Keratinocyte (primary cell): ENCODE data around the gene ADAMTSL4.

Experiments used
- CTCF ChIP-seq, 3 experiments: IDR thresholded peaks in 1 of 3; conservative IDR thresholded peaks in 1 of 3; optimal IDR thresholded peaks in 1 of 3; 2 replicates in 2 of 3; 3 replicates in 1 of 3; pipeline versions ENCODE3 to v1.5.1; 2011; ENCODE audit warnings: low read length in 3 of 3, mild to moderate bottlenecking in 3 of 3, moderate library complexity in 2 of 3, control low read depth in 1 of 3, inconsistent platforms in 1 of 3; ENCODE audit not compliant: insufficient read depth in 2 of 3; ENCODE audit errors: extremely low read depth in 1 of 3
- EZH2 ChIP-seq: IDR thresholded peaks from one replicate; pipeline ENCODE4 v1.6.1; 2012; ENCODE audit warnings: inconsistent platforms, mild to moderate bottlenecking, low read length, moderate library complexity

GRCh38 chr1:150575072-150575489, 25.9 kb downstream of the ADAMTSL4 start:
- TF ChIP-seq CTCF (optimal IDR thresholded peaks at IDR 0.05 in 1 of 3, IDR thresholded peaks at IDR 0.05 in 1 of 3, conservative IDR thresholded peaks at IDR 0.05 in 1 of 3; ENCODE audit: extremely low read depth in 1 of 3, insufficient read depth in 2 of 3, low read length in 3 of 3) (no peak), EZH2 (no peak)
